Hematopoietic multipotent progenitor cell treated with erythropoietin and hydrocortisone succinate and interleukin-3 and kit ligand, for 4 days (in vitro differentiated cells): ENCODE data around the gene GFRA3.
A peak's percentile ranks its signal among the peaks of the same experiment; 100 is the strongest.
"Not testable (repeated sequence)": the region's sequence is repeated elsewhere in the genome, so short reads cannot be mapped to it uniquely, and the experiment has no call there.

Source experiments
- DNase-seq: peaks from one replicate; pipeline ENCODE4 v3.0.0-alpha.2; 2015

The GFRA3 gene, protein sequence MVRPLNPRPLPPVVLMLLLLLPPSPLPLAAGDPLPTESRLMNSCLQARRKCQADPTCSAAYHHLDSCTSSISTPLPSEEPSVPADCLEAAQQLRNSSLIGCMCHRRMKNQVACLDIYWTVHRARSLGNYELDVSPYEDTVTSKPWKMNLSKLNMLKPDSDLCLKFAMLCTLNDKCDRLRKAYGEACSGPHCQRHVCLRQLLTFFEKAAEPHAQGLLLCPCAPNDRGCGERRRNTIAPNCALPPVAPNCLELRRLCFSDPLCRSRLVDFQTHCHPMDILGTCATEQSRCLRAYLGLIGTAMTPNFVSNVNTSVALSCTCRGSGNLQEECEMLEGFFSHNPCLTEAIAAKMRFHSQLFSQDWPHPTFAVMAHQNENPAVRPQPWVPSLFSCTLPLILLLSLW

GRCh38 chr5:138274189-138274853 is at the start of gene GFRA3:
GFRA3 (minus strand) TSS chr5:138274621; CDS start chr5:138274424, 197 bp downstream.
- DNase-seq = peak; percentile 32

- not testable (repeated sequence) for DNase-seq
Measured at GRCh38 chr5:138318211-138318610, 43.8 kb upstream of the GFRA3 start.

GRCh38 chr5:138316355-138316754 is 41.9 kb upstream of the GFRA3 start:
- no peak for DNase-seq

GRCh38 chr5:138315751-138316278 is 41.4 kb upstream of the GFRA3 start:
- DNase-seq = no peak

DNA sequence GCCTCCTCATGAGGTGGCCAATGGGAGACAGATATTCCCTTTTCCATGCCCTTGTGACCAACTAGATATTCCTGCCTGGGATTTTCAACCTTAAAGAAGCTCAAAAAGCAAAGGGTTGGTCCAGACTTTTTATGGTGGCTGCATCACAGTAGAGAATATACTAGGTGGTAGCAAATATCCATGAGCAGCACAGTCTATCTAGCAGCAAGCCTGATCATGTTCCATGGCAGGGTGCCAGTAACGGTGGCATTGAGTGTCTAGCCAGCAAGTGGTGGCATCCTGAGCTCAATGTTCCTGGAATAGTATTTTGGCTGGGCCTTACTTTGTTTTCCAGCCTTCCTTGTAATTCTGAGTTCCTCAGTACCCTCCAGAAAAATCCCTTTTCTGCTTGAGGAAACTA is 31.4 kb upstream of the GFRA3 start:
- DNase-seq = peak; percentile 92

- no peak for DNase-seq
Measured at GRCh38 chr5:138303372-138303771, 29.0 kb upstream of the GFRA3 start.

DNA sequence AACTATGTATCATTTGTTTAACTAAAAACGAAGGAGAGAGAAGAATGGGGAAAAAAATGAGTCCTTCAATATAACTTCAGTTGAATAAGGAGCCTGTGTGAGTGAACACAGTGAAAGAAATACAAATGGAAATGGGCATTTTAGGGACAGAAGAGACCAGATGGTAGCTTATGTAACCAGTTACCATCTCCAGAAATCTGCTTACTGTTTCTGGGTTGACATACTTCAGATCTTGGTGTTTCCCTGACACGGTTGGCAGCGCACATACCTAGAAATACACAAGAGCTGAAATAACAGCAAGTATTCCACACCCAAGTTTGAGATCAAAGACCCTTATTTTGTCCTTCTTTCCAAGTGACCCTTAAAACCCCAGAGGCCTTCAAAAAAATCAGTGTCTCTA is 14.9 kb upstream of the GFRA3 start:
- DNase-seq = no peak

DNA sequence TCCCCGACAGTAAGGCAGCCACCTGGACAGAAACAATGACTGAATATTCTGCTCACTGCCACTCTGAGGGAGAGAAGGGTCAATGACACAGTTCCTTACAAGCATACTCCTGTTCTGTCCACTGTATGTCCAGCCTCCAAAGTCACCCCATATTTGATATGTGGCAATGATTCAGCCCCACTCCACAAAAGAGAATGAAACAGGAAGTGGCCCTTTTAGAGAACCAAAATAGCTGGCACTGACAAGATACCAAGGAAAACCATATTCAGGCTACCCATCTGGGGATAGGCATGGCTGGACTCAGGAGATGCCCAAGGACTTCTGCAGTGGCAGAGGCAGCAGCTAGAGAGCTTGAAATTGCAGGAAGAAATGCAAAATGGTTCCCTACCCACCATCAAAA is 12.8 kb upstream of the GFRA3 start:
- DNase-seq = no peak

- peak; percentile 84 for DNase-seq
Measured at GRCh38 chr5:138282920-138283742, 8.7 kb upstream of the GFRA3 start.

DNA sequence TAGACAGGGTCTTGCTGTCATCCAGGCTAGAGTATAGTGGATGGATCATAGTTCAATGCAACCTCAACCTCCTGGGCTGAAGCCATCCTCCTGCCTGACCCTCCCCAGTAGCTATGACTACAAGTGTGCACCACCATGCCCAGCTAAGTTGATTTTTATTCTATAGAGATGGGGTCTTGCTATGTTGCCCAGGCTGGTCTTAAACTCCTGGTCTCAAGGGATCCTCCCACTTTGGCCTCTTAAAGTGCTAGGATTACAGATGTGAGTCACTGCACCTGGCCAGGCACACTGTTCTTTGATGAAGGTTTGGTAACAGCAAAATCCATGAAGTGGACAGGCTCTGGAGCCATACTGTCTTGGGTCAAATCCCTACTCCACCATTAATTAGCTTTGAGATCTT is 6.5 kb upstream of the GFRA3 start:
- no peak for DNase-seq

GRCh38 chr5:138276402-138277054 is 2.1 kb upstream of the GFRA3 start:
- DNase-seq = peak; percentile 47

DNA sequence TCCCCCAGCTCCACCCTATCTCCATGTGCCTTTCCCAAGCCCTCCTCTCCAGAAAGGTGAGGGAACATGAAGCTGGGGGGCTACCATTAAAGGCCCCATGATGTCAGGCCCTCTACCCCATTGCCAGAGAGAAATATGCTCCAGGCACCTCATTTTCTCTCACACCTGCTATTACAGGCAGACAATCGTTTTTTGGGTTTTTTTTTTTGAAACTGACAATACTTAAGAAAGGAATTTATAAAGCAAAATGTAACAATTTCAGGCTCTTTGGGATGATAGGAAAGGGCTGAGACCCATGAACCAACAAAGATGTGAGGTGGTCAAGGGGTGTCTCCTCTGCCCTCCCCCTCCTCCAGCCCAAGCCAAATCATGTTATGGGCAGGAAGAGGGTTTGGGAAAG is 1.5 kb upstream of the GFRA3 start:
- no peak for DNase-seq

GRCh38 chr5:138275379-138275782 is 960 bp upstream of the GFRA3 start:
- peak; percentile 82 for DNase-seq

DNA sequence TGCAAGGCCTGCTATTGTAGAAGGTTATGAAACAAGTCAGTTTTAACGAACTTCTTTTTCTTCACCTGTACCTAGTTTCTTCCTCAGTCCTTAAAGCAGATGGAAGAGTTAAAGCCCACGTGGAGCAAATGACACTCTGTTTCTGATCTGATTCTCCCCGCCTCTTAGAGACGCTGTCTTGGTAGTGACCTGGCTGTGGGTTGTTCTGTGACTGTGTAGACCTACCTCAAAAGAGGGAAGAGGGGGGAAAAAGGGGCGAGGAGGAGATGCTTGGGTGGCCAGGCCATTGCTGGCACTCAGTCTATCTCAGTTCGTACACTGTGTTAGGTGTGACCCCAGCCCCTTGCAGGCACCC is 610 bp downstream of the GFRA3 start:
- no peak for DNase-seq

DNA sequence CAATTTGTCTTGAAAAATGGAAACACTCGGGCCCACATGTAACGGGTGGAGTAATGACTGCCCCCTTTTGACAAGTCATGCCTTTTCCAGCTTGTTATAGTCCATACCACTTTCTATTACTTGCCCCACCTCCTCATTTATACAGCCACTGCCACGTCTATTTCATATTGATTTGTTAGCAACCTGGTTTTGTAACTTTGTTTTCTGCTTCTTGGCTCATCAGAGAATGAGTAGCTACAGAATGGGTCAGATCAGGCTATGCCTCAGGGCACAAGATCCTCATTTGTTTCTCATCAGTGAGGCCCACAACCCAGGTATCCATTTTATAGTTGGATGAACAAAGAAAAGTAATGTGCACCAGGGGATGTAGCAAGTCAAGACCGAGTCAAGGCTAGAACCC is 1.7 kb downstream of the GFRA3 start:
- DNase-seq = no peak

GRCh38 chr5:138271281-138271680 is 3.1 kb downstream of the GFRA3 start:
- no peak for DNase-seq

- no peak for DNase-seq
Measured at GRCh38 chr5:138264183-138264582, 10.2 kb downstream of the GFRA3 start.

- DNase-seq = no peak
Measured at GRCh38 chr5:138263581-138263980, 10.8 kb downstream of the GFRA3 start.

DNA sequence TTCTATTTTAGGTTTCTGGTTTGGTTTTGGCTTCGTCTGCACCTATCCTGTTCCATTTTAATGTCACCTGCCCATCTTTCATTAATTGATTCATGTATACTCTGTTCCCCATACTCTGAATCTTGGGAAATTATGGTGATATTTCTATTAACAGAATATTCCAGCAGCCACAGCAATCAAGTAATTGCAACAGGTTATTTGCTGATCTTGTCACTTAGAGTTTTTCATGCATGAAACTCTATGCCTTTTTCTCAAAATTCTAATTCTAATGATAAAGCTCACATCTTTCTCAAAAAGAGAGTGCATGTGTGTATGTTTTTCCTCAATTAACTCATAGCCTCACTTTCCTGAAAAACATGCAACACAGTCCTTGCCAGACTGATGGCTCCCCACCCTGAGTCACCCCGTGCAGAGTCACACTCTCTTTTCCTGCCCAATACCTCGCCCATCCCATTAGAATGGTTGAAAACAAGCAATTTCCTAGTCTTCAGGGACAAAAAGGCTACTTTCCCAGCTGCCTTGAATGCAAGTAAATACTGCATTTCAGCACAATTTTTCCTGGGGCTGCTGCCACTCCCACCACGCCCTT is 15.6 kb downstream of the GFRA3 start:
- DNase-seq = no peak

- DNase-seq = no peak
Measured at GRCh38 chr5:138257583-138257982, 16.8 kb downstream of the GFRA3 start.

DNA sequence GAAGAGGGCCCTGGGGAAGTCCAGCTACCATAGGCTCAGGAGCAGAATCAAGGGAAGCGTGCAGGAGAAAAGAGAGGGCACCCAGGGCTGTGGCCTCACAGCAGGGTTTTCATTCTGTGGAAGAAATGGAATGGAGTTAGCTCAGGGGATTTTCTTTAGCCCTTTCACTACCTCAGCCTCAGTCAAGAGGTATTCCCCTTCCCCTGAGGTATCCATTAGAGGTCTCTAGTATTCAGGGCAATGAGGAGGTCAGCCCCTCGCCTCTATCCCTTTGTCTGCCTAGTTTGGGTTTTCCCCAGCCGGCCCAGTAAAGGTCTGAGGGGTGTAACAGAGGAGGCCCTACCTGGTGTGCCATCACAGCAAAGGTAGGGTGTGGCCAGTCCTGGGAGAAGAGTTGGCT is 21.5 kb downstream of the GFRA3 start:
- DNase-seq = no peak

DNA sequence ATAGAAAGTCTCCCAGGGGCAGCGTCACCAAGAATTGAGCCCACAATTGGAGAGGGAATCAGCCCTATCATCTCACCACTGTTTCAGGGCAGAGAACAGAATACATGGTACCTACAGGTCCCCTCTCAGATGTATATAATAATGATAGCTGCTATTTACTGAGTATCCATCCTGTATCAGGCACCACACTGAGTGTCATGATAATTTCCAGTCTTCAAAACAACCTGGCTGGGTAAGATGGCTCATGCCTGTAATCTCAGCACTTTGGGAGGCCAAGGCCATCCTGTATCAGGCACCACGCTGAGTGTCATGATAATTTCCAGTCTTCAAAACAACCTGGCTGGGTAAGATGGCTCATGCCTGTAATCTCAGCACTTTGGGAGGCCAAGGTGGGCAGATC is 26.6 kb downstream of the GFRA3 start:
- DNase-seq = not testable (repeated sequence)
